WTC11 (cell line): ENCODE data around the gene FRMD4A. TPM values are rescaled to one million over a fixed set of nuclear protein-coding genes. Genes with fewer than 3 reads are reported as not detected.

ENCODE experiments used
- ATAC-seq: fragments of 200-7000 bp; cut with Tn5 transposase; 2 replicates; pipeline ENCODE4 v1.10.0; 2021; ENCODE audit warnings: mild to moderate bottlenecking, moderate library complexity
- CTCF ChIA-PET: fragments of 300-600 bp; sonication (Branson Sonifier 250); formaldehyde crosslinking; loops from one replicate; lab custom pipeline; 2021; ENCODE audit warnings: antibody characterized with exemption; lab: Charles Lee
- POLR2A ChIA-PET: fragments of 350-600 bp; sonication (Branson Sonifier 250); formaldehyde crosslinking; loops from one replicate; lab custom pipeline; 2021; ENCODE audit warnings: antibody characterized with exemption; lab: Charles Lee
- DNase-seq: peaks from one replicate; pipeline ENCODE4 v3.0.0; 2021; ENCODE audit warnings: low spot score
- H3K27ac Mint-ChIP-seq: 2 replicates; pipeline ENCODE4 v1.8.0; 2021; ENCODE audit warnings: mixed read lengths
- H3K27me3 Mint-ChIP-seq: 2 replicates; pipeline ENCODE4 v1.8.0; 2021; ENCODE audit warnings: low read depth, mild to moderate bottlenecking, moderate library complexity, mixed read lengths
- H3K36me3 Mint-ChIP-seq: 2 replicates; pipeline ENCODE4 v1.8.0; 2021; ENCODE audit warnings: mixed read lengths
- H3K4me1 Mint-ChIP-seq: 2 replicates; pipeline ENCODE4 v1.8.0; 2022; ENCODE audit warnings: mixed read lengths
- H3K4me3 Mint-ChIP-seq: 2 replicates; pipeline ENCODE4 v1.8.0; 2021; ENCODE audit warnings: mild to moderate bottlenecking, moderate library complexity, mixed read lengths
- H3K9me3 Mint-ChIP-seq: 2 replicates; pipeline ENCODE4 v1.8.0; 2021; ENCODE audit warnings: mixed read lengths
- ESRRA ChIP-seq: sonication (generic); formaldehyde crosslinking; IDR thresholded peaks from 2 replicates; pipeline ENCODE4 v1.8.1; 2022; ENCODE audit warnings: mild to moderate bottlenecking, missing genetic modification reagents, borderline replicate concordance
- FOXJ3 ChIP-seq: sonication (generic); formaldehyde crosslinking; IDR thresholded peaks from 2 replicates; pipeline ENCODE4 v1.9.0; 2021; ENCODE audit warnings: missing genetic modification reagents, mild to moderate bottlenecking, borderline replicate concordance
- HMGA2 ChIP-seq: fragments of 250-450 bp; sonication (Bioruptor Pico); IDR thresholded peaks from 2 replicates; pipeline ENCODE4 v1.4.0; 2021; ENCODE audit warnings: mild to moderate bottlenecking, moderate library complexity
- IRF2 ChIP-seq: sonication (generic); formaldehyde crosslinking; IDR thresholded peaks from 2 replicates; pipeline ENCODE4 v1.8.0; 2022; ENCODE audit warnings: low read depth, missing genetic modification reagents, borderline replicate concordance
- NFATC4 ChIP-seq: fragments of 250-450 bp; sonication (Bioruptor Pico); IDR thresholded peaks from 2 replicates; pipeline ENCODE4 v1.9.0; 2021; ENCODE audit warnings: mild to moderate bottlenecking
- RORB ChIP-seq: fragments of 250-450 bp; sonication (Bioruptor Pico); IDR thresholded peaks from 2 replicates; pipeline ENCODE4 v1.9.0; 2021; ENCODE audit warnings: mild to moderate bottlenecking
- TEAD4 ChIP-seq: sonication (generic); formaldehyde crosslinking; IDR thresholded peaks from 2 replicates; pipeline ENCODE4 v1.8.0; 2022; ENCODE audit warnings: mild to moderate bottlenecking, missing genetic modification reagents
- ZNF138 ChIP-seq: sonication (generic); formaldehyde crosslinking; conservative IDR thresholded peaks from 2 replicates; pipeline ENCODE4 v1.8.1; 2022; ENCODE audit warnings: mild to moderate bottlenecking, moderate library complexity, missing genetic modification reagents
- ZNF232 ChIP-seq: sonication (generic); formaldehyde crosslinking; IDR thresholded peaks from 2 replicates; pipeline ENCODE4 v1.8.0; 2022; ENCODE audit warnings: mild to moderate bottlenecking, missing genetic modification reagents
- ZNF263 ChIP-seq: sonication (generic); formaldehyde crosslinking; IDR thresholded peaks from 2 replicates; pipeline ENCODE4 v1.8.1; 2022; ENCODE audit warnings: low read depth, mild to moderate bottlenecking, moderate library complexity, missing genetic modification reagents
- total RNA-seq: library from RNA; stranded (reverse); gene quantifications from 3 replicates; pipeline ENCODE4 v1.2.3, GENCODE V29; 2021
- TF ChIP-seq, protein P1 (sequence below): sonication (generic); formaldehyde crosslinking; IDR thresholded peaks from 2 replicates; pipeline ENCODE4 v1.8.0; 2023; ENCODE audit warnings: mild to moderate bottlenecking, missing genetic modification reagents
- TF ChIP-seq, protein P2 (sequence below): sonication (generic); formaldehyde crosslinking; IDR thresholded peaks from 2 replicates; pipeline ENCODE4 v1.8.0; 2022; ENCODE audit warnings: missing genetic modification reagents
- TF ChIP-seq, protein P3 (sequence below): sonication (generic); formaldehyde crosslinking; IDR thresholded peaks from 2 replicates; pipeline ENCODE4 v1.8.0; 2022; ENCODE audit warnings: mild to moderate bottlenecking, missing genetic modification reagents
- TF ChIP-seq, protein P4 (sequence below): sonication (generic); formaldehyde crosslinking; IDR thresholded peaks from 2 replicates; pipeline ENCODE4 v1.8.0; 2022; ENCODE audit warnings: mild to moderate bottlenecking, missing genetic modification reagents
- TF ChIP-seq, protein P5 (sequence below): fragments of 200-600 bp; IDR thresholded peaks from 2 replicates; pipeline ENCODE4 v1.8.0; 2022; ENCODE audit warnings: antibody characterized with exemption
- TF ChIP-seq, protein P6 (sequence below): fragments of 250-450 bp; sonication (Bioruptor Pico); IDR thresholded peaks from 2 replicates; pipeline ENCODE4 v2.1.2; 2022; ENCODE audit warnings: mild to moderate bottlenecking, moderate library complexity
- TF ChIP-seq, protein P7 (sequence below): sonication (generic); formaldehyde crosslinking; IDR thresholded peaks from 2 replicates; pipeline ENCODE4 v1.8.1; 2022; ENCODE audit warnings: mild to moderate bottlenecking, missing genetic modification reagents, moderate library complexity, borderline replicate concordance
- TF ChIP-seq, protein P8 (sequence below): sonication (generic); formaldehyde crosslinking; conservative IDR thresholded peaks from 2 replicates; pipeline ENCODE4 v1.8.1; 2023; ENCODE audit warnings: mild to moderate bottlenecking, low read depth, missing genetic modification reagents, moderate library complexity

The FRMD4A gene
- total RNA-seq, 1 experiment from 2014 or later, result 35.5 TPM

DNA sequence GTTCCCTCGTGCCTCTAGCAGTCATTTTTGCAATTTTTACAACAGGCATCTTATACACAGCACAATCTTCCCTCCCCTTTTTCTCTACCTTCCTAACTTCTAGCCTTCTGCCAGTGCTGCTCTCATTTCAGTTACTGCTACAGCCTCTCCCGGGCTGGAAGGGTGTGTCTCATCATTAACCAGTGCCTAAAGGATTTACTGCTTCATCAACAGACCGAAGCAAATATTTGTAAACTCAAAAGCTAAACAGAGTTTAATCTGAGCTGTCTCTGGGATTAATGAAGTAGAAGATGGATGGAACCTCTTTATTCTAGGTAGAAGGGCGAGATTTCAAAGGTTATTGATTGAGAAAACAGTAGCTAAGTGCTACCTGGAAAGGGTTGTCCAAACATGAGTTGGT lies 649.6 kb downstream of the FRMD4A start:
- POLR2A ChIA-PET, result no interaction called here
- H3K4me3 Mint-ChIP-seq, result no peak overlapping the region

More for the DNA sequence above, 649.6 kb downstream of the FRMD4A start:
- TF ChIP-seq ESRRA (no peak), HMGA2 (CRISPR knock-in tag) (no peak), ZNF263 (CRISPR knock-in tag) (no peak), NFATC4 (CRISPR knock-in tag) (no peak), FOXJ3 (CRISPR knock-in tag) (no peak), ZNF138 (CRISPR knock-in tag) (no peak), IRF2 (CRISPR knock-in tag) (no peak), TEAD4 (CRISPR knock-in tag) (no peak), RORB (CRISPR knock-in tag) (no peak), ZNF232 (CRISPR knock-in tag) (no peak)
- TF ChIP-seq, protein P1, sequence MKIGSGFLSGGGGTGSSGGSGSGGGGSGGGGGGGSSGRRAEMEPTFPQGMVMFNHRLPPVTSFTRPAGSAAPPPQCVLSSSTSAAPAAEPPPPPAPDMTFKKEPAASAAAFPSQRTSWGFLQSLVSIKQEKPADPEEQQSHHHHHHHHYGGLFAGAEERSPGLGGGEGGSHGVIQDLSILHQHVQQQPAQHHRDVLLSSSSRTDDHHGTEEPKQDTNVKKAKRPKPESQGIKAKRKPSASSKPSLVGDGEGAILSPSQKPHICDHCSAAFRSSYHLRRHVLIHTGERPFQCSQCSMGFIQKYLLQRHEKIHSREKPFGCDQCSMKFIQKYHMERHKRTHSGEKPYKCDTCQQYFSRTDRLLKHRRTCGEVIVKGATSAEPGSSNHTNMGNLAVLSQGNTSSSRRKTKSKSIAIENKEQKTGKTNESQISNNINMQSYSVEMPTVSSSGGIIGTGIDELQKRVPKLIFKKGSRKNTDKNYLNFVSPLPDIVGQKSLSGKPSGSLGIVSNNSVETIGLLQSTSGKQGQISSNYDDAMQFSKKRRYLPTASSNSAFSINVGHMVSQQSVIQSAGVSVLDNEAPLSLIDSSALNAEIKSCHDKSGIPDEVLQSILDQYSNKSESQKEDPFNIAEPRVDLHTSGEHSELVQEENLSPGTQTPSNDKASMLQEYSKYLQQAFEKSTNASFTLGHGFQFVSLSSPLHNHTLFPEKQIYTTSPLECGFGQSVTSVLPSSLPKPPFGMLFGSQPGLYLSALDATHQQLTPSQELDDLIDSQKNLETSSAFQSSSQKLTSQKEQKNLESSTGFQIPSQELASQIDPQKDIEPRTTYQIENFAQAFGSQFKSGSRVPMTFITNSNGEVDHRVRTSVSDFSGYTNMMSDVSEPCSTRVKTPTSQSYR (CRISPR knock-in tag), result no peak
- TF ChIP-seq, protein P2, sequence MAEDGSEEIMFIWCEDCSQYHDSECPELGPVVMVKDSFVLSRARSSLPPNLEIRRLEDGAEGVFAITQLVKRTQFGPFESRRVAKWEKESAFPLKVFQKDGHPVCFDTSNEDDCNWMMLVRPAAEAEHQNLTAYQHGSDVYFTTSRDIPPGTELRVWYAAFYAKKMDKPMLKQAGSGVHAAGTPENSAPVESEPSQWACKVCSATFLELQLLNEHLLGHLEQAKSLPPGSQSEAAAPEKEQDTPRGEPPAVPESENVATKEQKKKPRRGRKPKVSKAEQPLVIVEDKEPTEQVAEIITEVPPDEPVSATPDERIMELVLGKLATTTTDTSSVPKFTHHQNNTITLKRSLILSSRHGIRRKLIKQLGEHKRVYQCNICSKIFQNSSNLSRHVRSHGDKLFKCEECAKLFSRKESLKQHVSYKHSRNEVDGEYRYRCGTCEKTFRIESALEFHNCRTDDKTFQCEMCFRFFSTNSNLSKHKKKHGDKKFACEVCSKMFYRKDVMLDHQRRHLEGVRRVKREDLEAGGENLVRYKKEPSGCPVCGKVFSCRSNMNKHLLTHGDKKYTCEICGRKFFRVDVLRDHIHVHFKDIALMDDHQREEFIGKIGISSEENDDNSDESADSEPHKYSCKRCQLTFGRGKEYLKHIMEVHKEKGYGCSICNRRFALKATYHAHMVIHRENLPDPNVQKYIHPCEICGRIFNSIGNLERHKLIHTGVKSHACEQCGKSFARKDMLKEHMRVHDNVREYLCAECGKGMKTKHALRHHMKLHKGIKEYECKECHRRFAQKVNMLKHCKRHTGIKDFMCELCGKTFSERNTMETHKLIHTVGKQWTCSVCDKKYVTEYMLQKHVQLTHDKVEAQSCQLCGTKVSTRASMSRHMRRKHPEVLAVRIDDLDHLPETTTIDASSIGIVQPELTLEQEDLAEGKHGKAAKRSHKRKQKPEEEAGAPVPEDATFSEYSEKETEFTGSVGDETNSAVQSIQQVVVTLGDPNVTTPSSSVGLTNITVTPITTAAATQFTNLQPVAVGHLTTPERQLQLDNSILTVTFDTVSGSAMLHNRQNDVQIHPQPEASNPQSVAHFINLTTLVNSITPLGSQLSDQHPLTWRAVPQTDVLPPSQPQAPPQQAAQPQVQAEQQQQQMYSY (CRISPR knock-in tag), result no peak
- TF ChIP-seq, protein P3, sequence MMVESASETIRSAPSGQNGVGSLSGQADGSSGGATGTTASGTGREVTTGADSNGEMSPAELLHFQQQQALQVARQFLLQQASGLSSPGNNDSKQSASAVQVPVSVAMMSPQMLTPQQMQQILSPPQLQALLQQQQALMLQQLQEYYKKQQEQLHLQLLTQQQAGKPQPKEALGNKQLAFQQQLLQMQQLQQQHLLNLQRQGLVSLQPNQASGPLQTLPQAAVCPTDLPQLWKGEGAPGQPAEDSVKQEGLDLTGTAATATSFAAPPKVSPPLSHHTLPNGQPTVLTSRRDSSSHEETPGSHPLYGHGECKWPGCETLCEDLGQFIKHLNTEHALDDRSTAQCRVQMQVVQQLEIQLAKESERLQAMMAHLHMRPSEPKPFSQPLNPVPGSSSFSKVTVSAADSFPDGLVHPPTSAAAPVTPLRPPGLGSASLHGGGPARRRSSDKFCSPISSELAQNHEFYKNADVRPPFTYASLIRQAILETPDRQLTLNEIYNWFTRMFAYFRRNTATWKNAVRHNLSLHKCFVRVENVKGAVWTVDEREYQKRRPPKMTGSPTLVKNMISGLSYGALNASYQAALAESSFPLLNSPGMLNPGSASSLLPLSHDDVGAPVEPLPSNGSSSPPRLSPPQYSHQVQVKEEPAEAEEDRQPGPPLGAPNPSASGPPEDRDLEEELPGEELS (CRISPR knock-in tag), result no peak
- TF ChIP-seq, protein P4, sequence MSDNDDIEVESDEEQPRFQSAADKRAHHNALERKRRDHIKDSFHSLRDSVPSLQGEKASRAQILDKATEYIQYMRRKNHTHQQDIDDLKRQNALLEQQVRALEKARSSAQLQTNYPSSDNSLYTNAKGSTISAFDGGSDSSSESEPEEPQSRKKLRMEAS (CRISPR knock-in tag), result no peak
- TF ChIP-seq, protein P5, sequence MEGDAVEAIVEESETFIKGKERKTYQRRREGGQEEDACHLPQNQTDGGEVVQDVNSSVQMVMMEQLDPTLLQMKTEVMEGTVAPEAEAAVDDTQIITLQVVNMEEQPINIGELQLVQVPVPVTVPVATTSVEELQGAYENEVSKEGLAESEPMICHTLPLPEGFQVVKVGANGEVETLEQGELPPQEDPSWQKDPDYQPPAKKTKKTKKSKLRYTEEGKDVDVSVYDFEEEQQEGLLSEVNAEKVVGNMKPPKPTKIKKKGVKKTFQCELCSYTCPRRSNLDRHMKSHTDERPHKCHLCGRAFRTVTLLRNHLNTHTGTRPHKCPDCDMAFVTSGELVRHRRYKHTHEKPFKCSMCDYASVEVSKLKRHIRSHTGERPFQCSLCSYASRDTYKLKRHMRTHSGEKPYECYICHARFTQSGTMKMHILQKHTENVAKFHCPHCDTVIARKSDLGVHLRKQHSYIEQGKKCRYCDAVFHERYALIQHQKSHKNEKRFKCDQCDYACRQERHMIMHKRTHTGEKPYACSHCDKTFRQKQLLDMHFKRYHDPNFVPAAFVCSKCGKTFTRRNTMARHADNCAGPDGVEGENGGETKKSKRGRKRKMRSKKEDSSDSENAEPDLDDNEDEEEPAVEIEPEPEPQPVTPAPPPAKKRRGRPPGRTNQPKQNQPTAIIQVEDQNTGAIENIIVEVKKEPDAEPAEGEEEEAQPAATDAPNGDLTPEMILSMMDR, result no peak
- TF ChIP-seq, protein P6, sequence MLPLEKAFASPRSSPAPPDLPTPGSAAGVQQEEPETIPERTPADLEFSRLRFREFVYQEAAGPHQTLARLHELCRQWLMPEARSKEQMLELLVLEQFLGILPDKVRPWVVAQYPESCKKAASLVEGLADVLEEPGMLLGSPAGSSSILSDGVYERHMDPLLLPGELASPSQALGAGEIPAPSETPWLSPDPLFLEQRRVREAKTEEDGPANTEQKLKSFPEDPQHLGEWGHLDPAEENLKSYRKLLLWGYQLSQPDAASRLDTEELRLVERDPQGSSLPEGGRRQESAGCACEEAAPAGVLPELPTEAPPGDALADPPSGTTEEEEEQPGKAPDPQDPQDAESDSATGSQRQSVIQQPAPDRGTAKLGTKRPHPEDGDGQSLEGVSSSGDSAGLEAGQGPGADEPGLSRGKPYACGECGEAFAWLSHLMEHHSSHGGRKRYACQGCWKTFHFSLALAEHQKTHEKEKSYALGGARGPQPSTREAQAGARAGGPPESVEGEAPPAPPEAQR (CRISPR knock-in tag), result no peak
- TF ChIP-seq, protein P7, sequence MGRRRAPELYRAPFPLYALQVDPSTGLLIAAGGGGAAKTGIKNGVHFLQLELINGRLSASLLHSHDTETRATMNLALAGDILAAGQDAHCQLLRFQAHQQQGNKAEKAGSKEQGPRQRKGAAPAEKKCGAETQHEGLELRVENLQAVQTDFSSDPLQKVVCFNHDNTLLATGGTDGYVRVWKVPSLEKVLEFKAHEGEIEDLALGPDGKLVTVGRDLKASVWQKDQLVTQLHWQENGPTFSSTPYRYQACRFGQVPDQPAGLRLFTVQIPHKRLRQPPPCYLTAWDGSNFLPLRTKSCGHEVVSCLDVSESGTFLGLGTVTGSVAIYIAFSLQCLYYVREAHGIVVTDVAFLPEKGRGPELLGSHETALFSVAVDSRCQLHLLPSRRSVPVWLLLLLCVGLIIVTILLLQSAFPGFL (CRISPR knock-in tag), result no peak
- TF ChIP-seq, protein P8, sequence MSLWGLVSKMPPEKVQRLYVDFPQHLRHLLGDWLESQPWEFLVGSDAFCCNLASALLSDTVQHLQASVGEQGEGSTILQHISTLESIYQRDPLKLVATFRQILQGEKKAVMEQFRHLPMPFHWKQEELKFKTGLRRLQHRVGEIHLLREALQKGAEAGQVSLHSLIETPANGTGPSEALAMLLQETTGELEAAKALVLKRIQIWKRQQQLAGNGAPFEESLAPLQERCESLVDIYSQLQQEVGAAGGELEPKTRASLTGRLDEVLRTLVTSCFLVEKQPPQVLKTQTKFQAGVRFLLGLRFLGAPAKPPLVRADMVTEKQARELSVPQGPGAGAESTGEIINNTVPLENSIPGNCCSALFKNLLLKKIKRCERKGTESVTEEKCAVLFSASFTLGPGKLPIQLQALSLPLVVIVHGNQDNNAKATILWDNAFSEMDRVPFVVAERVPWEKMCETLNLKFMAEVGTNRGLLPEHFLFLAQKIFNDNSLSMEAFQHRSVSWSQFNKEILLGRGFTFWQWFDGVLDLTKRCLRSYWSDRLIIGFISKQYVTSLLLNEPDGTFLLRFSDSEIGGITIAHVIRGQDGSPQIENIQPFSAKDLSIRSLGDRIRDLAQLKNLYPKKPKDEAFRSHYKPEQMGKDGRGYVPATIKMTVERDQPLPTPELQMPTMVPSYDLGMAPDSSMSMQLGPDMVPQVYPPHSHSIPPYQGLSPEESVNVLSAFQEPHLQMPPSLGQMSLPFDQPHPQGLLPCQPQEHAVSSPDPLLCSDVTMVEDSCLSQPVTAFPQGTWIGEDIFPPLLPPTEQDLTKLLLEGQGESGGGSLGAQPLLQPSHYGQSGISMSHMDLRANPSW (CRISPR knock-in tag), result no peak
- H3K4me1 Mint-ChIP-seq, result no peaks in the 10 kb centered on the region
- H3K36me3 Mint-ChIP-seq, result no peaks in the 10 kb centered on the region; the same call in 1 of the 2 replicates
- ATAC-seq (no peak), DNase-seq (no peak)
- H3K27me3 Mint-ChIP-seq, result no peaks in the 10 kb centered on the region
- no peak overlapping the region; the same call in 1 of the 2 replicates for H3K27ac Mint-ChIP-seq
- H3K9me3 Mint-ChIP-seq, result no peaks in the 10 kb centered on the region
- CTCF ChIA-PET, result no interaction called here
